HG03095 (cell line): Measurements from ENCODE around the gene SH2D3C.

Experiments used
- ATAC-seq: cut with Tn5 transposase; IDR thresholded peaks from one replicate; pipeline ENCODE4 v1.9.1; 2021; ENCODE audit warnings: moderate library complexity; ENCODE audit not compliant: unreplicated experiment

The SH2D3C gene

DNA sequence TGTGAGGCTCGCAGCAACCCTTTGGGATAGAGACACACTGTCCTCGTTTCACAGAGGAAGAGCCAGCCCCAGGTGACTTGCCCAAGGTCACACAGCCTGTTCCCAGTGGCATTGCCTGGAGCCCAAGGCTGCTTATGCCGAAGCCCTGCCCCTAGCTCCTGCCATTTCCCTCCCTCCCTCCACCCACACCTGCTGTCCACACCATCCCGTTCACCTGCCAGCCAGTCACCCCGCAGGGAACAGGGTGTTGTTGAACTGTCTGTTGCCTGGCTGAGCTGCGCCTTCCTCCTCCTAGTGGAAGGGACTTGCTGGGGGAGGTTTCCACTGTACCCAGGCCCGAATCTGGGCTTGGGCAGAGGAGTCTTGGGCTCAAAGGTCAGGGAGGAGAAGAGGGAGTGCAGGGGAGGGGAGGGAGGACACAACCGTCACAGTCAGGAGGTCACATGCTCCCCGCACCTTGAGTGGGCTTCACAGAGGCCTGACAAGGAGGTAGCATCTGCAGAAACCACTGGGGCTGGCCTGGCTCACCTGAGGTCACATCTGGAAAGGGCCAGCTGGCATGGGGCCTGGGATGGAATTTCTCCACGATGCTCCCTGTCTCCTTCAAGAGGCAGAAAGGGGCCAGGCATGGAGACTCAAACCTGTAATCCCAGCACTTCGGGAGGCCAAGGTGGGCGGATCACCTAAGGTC is 56.3 kb downstream of the SH2D3C start:
- ATAC-seq = no peak

DNA sequence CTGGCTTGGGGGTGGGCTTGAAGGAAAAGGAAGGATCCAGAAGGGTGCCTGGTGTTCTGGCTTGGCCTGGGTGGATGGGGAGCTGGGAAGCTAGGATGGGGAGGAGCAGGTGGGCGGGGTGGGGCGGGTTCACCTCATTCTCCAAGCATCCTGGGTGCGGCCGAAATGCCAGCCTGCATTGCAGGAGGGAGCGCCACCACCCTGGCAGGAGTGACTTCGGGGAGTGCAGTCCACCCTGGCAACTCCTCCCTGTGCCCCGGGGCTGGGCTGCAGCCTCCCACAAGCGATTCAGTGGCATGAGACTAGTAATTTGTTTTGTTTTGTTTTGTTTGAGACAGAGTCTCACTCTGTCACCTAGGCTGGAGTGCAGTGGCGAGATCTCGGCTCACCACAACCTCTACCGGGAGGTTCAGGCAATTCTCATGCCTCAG is 57.1 kb downstream of the SH2D3C start:
- no peak for ATAC-seq

DNA sequence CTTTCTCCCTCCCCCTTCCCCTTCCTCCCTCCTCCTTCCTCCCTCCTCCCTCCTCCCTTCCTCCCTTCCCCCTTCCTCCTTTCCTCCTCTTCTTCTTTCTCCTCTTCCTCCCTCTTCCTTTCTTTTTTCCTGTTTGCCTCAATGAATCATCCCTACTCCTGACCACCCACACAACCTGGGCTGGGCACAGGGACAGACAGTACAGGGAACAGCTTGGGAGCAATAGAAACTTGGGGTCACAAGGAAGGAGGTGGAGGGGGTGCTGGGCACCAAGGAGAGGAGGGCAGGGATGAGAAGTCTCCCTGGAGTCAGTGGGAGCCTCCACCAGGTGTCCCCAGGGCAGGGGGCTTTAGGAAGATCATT is 57.6 kb downstream of the SH2D3C start:
- ATAC-seq = no peak

DNA sequence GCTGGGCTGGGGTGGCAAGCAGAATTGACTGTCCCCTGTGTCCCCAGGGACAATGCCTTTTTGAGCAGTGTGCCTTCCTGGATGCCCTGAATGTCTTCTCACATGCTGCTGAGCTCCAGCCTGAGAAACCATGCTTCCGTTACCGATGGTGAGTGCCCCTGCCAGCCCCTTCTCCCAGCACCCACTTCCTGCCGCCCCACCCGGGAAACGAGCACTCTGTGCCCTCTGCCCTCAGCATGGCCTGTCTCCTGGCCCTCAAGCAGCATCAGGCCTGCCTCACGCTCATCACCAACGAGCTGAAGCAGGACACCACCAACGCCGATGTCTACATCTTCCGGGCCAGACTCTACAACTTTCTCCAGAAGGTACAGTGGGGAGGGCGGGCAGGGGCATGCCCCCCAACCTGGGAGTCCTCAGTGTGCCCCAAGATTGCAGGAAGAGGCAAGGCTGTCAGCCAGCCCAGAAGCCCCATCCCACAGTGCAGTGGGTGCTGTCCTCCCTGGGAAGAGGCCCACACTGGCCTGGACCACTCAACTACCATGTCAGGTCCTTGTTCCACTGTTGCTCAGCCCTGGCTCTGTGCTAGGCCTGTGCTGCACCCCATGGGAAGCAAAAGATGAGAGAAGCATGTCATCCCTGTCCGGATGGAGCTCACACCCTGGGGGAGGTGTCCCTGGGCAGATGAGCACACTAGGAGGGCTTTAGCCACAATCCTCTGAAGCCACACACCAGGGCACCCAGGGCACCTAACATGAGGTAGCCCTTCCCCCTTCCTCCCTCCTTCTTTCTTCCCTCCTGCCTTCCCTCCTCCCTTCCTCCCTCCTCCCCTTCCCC is 58.2 kb downstream of the SH2D3C start:
- ATAC-seq = no peak

DNA sequence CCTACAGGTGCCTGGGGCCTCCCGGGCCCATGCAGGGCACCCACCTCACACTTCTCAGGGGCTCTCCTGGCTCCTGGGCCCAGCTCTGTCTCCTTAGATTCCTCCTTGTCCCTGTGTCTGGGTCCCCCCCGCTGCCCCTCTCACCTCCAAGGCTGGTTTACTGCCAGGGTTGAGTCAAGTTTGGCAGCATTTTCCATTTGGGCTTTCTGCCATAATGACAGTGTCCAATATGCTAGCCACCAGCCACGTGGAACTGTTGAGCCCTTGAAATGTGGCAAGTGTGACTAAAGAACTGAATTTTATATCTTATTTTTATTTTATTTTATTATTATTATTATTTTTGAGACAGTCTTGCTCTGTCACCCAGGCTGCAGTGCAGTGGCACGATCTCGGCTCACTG is 60.7 kb downstream of the SH2D3C start:
- no peak for ATAC-seq

DNA sequence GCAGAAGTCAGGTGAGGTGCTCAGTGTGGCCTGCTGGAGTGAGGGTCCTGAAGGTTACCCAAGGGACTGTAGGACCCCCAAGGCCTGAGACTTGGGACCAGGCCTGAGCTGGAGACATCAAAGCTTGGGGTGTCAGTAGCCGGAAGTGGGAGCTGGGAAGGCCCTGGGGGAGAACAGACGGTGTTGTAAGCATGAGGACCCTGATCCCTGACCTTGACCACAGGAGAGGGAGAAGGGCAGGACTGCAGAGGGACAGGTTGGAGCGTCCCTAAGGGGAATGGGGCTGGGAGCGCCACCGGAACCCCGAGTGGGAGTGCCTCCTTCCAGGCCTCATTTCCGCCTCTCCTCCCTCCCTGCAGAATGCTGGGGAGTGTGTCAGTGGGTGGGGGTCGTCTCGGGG is 62.1 kb downstream of the SH2D3C start:
- ATAC-seq = no peak

DNA sequence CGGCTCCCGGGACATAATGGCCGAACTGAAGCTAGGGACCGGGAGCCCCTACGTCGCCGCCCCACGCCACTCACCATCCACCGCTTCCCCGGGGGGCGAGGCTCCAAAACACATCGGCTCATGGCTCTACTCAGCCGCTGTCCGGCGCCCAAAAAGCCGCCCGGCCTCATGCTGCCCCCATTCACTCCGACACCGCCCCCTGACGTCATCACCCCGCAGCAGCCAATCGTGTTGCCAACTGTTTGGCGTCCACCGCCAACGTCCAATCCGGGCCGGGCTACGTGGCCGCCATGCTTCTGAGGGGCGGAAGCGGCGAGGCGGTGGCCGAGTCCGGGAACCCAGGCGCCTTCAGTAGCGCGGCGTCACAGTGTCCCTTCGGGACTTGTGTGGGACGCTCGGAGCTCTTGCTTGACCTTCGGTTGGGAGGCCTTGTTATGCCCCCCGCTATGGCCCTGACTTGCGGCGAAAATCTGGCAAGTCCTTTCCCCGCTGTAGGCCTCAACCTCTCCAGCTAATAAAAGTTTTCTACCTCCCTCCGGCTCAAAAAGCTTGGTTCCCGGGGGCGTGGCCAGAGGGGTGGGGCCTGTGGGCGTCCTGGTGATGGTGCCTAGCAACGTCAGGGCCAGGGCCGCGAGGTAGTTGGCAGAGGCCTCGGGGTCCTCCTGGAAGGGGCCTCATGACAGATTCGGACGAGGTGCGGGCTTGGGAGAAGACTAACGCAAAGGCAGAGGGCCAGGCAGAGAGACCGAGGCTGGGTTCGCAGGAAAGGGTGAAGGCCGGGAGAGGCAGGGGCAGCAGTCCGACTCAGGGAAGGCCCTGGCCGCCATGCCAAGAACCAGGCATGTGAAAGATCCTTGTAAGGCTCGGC is 62.8 kb downstream of the SH2D3C start, which contains the start of the genes PTRH1 and TTC16:
PTRH1 (minus strand) TSS at position 194 of the 868 bp plus-strand sequence; CDS start at position 170, 24 bp downstream.
TTC16 (plus strand) TSS at position 610 of the 868 bp plus-strand sequence; CDS start at position 677, 67 bp downstream.
- peak; percentile 91 for ATAC-seq

DNA sequence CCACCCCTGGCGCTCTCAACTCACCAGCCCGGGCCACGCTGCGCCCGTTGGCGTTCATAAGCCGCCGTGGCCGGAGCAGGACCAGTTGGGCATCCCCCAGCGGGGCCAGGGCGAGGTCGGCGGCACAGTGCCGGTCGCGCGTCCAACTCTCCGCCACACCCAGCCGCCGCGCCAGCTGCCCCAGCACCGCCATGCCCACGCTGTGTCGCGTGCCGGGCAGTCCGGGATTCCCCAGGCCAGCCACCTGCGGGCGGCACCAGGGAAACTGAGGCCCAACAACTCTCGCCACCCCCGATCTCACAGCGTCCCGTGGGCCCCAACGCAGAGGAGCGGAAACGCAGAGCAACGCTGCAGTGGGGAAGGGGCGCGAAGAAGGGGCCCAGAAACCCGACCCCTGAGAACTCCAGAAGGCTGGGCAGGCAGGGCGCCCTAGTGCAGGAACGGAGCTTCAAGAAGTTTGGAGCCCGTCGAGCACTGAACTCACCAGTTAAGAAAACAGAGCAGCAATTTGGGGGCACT is 63.5 kb downstream of the SH2D3C start:
- no peak for ATAC-seq

DNA sequence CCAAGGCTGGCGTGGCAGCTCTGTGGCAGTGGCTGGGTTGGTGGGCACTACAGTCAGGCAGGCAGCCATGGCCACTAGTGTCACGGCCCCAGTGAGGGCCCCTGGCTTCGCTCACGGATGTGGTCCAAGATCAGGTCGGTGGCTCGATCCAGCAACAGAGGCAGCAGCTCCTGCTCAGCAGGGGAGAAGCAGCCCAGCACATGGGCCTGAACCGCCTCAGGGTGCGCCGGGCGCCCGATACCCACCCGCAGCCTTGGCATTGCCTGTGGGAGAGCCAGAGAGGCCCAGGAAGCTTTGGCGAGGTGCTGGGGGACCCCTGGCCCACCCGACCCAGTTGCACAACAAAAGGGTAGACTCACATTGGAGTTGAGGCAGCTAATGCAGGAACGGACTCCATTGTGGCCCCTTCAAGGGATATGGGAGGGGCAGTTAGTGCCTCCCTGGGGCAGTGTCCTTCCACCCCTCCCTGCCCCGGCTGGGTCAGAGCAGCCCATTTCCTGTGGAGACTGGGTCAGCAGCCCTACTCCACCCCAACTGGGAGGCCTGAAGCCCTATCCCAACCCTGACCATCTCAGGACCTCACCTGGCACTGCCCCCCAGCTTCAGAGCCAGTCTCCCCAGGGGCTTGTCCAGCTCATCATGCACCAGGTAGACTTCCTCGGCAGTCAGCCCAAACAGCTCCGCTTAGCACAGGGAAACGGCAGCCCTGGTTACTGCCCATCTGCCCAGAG is 64.3 kb downstream of the SH2D3C start:
- no peak for ATAC-seq

DNA sequence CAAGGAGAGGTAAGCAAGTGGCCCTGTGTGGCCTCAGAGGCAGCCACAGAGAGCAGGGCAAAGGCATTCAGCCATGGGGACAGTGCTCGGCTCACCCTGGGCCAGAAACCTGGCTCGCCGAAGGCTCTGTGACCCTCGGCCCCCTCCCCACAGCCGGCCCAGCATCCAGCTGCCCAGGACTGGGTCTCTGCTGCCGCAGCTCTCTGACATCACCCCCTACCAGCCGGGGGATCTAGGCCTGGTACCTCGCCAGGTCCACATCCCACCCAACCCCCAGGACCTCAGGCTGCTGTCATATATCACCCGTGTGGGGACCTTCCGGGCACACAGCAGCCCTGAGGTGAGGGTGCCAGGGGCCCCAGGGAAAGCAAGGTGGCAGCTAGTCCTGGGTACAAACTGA is 65.6 kb downstream of the SH2D3C start:
- no peak for ATAC-seq

DNA sequence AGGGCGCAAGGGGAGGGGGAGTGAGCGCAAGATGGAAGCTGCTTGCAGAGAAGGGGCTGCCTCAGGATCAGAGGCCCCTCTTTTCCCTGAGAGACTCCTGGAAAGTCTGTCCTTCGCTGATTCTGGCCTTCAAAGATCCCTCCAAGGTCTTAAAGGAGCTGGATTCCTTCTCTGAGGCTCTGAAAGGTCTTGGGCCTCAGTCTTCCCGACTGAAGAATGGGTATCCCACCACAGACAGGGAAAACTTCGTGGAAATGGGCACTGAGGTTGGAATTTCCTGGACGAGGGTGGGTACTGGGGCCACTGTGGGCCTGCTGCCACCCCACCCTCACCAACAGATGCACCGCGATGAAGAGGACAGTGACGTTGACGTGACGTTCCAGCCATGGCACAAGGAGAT is 66.1 kb downstream of the SH2D3C start:
- no peak for ATAC-seq

DNA sequence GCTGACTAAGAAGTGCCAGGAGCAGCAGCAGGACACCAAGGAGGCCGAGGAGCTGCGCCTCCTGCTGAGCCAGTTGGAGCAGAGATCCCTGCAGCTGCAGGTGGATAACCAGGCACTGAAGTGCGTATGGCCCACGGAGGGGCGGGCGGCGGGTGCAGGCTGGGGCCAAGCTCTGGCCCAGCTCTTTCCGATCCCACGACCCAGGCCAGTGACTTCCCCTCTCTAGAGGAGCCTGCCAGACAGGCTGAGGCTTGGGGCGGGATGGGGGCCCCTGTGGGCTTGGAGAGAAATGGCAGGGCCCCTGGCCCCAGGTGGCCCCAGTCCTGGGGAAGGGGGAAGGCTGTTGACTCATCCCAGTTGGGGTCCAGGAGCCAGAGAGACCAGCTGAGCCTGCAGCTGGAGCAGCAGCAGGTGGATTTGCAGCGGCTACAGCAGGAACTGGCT is 66.6 kb downstream of the SH2D3C start:
- no peak for ATAC-seq

DNA sequence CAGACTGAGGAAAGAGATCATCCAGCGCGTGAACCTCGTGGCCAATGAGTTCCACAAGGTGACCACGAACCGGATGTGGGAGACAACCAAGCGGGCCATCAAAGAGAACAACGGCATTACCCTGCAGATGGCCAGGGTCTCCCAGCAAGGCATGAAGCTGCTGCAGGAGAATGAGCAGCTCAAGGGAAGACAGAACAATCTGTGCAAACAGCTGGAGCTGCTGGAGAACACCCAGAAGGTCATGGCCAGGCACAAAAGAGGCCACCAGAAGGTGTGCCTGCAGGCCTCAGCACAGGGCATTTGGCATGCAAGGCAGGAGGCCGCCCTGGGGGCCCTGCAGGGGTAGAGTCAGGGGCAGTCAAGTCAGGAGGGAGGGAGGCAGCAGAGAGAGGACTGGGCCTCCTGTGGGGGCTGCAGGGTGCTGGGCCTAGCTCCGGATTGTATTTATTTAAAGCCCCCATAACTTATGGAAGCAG is 67.2 kb downstream of the SH2D3C start:
- ATAC-seq = no peak

DNA sequence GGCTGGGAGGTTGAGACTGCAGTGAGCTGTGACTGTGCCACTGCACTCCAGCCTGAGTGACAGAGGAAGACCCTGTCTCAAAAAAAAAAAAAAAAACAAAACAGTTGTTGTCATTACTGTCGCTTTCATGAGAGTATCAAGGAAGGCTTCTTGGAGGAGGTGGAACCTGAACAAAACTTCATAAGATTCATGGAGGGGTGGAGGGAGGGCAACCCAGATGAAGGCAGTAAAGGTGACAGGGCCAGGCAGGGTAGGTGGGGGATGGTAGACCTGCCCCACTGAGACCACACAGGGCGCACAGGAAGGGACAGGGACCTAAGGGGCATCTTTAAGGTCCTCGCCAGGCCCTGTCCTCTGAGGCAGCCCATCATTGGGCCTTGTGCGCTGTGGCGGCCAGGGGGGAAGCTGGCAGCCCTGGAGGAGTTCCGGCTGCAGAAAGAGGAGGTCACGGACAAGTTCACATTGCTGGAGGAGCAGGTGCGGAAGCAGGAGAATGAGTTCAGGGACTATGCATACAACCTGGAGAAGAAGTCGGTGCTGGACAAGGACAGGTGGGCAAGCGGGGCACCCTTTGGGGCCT is 68.2 kb downstream of the SH2D3C start:
- ATAC-seq = no peak

DNA sequence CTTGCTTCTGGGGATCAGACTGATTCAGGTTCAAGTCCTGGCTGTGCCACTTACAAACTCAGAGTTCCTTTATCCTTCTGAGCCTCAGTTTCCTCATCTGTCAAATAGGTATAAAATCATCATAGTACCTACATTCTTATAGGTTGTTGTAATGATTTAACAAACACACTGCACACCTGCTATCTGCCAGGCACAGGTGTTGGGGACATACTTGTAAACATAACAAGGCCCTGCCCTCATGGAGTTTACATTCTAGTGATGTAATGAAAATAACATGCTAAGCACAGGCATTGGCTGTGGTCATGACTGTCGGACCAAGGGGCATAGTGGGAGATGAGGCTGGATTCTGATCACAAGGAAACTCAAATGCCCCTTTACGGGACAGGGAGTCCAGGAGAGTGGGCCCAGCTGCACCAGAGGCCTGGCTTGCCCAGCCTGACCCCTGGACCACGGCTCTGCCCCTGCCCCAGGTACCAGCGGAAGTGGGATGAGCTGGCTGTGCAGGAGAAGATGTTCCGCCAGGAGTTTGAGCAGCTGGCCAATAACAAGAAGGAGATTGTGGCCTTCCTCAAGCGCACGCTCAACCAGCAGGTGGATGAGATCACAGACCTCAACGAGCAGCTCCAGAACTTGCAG is 69.4 kb downstream of the SH2D3C start:
- no peak for ATAC-seq

DNA sequence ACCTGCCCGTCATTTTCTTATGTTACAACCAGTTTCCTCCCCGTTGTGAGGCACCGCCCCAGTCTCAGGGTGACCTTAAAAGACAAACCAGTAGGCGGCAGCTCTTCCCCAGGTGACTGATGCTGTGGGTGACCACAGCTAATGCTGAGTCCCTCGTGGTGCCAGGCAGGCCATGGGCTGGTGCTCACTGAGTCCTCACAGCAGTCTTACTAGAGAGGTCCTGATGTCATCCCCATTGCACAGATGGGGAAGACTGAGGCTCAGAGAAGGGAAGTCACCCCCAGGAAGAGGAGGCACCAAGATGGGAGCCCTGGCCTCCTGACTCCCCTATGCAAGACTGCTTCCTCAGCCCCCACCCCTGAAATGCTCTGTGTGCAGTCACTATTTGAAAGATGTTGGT is 70.7 kb downstream of the SH2D3C start:
- no peak for ATAC-seq

DNA sequence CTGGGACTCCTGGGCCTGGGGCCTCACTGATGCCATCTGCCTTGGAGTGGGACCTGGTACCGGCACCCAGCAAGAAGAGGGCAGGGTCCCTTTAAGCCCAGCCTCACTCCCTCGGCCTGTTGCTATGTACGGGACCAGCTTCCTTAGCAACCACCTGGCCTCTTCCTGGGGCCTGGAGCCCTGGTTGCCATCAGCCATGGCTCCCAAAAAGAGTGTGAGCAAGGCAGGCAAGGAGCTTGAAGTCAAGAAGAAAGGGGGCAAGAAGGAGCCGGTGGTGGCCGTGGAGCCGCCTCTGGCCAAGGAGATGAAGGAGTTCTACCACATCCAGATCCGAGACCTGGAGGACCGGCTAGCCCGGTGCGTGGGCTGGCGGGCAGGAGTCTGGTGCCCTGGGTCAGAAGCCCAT is 71.6 kb downstream of the SH2D3C start, which contains the start of gene CFAP157:
CFAP157 (plus strand) TSS at position 153 of the 406 bp plus-strand sequence; CDS start at position 197, 44 bp downstream.
- no peak for ATAC-seq

DNA sequence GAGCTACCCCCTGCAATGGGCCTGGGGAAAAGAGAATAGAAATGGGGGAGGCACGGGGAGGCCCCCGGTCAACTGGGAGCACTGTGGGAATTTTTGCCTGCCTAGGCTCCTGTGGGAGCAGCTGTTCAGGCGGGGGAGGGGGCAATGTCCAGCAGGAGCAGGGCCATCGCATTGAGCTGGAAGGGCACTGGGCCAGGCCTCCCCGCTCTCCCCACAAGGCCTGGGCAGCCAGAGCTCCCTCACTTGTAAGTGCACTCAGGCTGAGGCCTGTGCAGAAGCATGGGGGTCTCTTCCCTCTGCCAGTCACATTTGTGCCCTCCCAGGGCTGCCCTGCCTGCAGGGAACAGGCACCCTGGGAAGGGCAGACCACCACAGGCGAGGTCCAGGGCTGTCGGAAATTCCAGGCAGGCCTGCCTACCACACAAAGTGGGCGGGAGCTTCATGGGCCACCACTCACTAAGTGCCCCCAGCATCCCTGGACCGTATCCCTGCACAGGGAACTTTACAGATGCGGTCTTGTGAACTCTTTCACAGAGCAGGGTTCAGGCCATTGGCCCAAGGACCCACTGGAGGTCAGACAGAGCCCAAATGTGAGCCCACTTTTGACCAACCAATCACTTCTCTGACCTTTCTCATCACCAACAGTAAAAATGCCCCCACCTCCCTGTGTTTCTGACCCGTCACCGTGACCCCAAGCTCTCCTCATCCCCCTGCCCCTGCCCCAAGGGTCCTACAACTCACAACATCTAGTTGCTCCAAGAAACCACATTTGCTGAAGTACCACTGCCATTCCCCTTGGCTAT is 72.7 kb downstream of the SH2D3C start:
- no peak for ATAC-seq
